ENCODE results near the gene THOC1. TPM values are rescaled to one million over a fixed set of nuclear protein-coding genes. Genes with fewer than 3 reads are reported as not detected.

The THOC1 gene
- total RNA-seq, 6 experiments from 2014 or later, result 11.0 to 16.0 (median 12.6) TPM

DNA sequence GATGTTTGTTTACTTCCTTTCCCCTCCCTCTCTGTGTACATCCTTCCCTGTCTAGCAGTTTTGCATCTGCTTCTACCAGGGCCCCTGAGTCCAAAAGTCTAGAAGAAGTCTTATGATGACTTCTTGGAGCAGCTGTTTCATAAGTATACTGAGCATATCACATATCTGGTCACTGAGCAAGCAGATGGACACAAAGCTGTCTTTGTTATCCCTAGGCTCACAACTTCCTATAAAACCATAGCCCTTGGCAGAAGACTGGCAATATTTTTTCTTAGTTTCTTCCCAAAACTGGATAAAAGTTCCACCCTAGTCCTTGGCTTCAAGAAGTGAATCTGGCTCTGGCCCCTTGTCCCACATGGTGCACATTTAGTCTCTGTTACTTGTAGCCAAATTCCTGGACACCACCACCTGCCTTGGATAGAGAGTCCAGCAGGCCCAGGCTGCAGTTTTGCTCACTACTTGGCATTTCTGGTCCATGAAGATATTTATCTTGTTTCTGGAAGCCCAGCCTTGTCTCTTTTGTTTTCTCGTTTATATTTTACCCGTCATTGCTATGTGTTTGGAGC is 22.5 kb downstream of the THOC1 start:
- H3K36me3 ChIP-seq, result peaks cover 0 to 38% (median 7%) of the 10 kb centered on the region in 4 donors

DNA sequence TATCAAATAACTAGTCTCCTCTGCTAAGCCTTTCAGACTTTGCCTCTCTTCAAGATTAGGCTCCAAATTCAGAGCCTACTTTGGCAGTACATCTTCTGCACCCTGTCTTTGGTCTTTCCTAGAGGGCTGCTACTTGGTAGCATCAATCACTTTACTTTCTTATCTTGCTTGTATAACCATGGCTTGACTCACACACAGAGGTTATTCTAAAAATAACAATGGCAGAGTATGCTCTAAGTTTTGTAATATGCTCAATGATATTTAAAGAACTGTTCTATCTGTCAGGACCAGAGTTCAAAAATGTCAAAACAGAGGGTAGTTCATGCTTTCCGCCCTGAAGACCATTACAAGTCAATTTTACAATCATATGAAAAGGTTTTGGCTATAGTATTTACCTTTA is 27.7 kb downstream of the THOC1 start:
- no peak for ATAC-seq
- Histone ChIP-seq H3K4me3 (no peak overlapping the region), H3K27me3 (no peaks in the 10 kb centered on the region), H3K36me3 (peaks cover 0 to 10% (median 1%) of the 10 kb centered on the region in 4 donors), H3K9me3 (no peaks in the 10 kb centered on the region), H3K27ac (no peak overlapping the region), H3K4me1 (no peaks in the 10 kb centered on the region)
- DNase-seq, result no peak
- 92% methylated on average over 1 of the region's 1 CpG for WGBS (ENCODE audit: insufficient coverage, low coverage, low lambda C conversion rate, missing lambda C conversion rate)
- intact Hi-C loops (cut with DNase I), result loop anchor here in 1 of 2 donors (5.0 kb wide), 1 partner anchor 63 kb away; no protein-coding TSS in a partner anchor
- TF ChIP-seq, protein P1, sequence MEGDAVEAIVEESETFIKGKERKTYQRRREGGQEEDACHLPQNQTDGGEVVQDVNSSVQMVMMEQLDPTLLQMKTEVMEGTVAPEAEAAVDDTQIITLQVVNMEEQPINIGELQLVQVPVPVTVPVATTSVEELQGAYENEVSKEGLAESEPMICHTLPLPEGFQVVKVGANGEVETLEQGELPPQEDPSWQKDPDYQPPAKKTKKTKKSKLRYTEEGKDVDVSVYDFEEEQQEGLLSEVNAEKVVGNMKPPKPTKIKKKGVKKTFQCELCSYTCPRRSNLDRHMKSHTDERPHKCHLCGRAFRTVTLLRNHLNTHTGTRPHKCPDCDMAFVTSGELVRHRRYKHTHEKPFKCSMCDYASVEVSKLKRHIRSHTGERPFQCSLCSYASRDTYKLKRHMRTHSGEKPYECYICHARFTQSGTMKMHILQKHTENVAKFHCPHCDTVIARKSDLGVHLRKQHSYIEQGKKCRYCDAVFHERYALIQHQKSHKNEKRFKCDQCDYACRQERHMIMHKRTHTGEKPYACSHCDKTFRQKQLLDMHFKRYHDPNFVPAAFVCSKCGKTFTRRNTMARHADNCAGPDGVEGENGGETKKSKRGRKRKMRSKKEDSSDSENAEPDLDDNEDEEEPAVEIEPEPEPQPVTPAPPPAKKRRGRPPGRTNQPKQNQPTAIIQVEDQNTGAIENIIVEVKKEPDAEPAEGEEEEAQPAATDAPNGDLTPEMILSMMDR (IDR thresholded peaks at IDR 0.05), result no peak
- no peak for TF ChIP-seq POLR2A (IDR thresholded peaks at IDR 0.05)

More for the DNA sequence above, 22.5 kb downstream of the THOC1 start:
- DNase-seq (no peak), ATAC-seq (no peak)
- H3K27ac ChIP-seq, result no peak overlapping the region
- H3K9me3 ChIP-seq, result no peaks in the 10 kb centered on the region
- no peaks in the 10 kb centered on the region for H3K4me1 ChIP-seq
- H3K4me3 ChIP-seq, result no peak overlapping the region
- no peaks in the 10 kb centered on the region for H3K27me3 ChIP-seq
- 88% methylated on average over 2 of the region's 2 CpGs for WGBS (ENCODE audit: insufficient coverage, low coverage, low lambda C conversion rate, missing lambda C conversion rate)
- no peak for TF ChIP-seq POLR2A (IDR thresholded peaks at IDR 0.05)
- TF ChIP-seq, protein P1 (IDR thresholded peaks at IDR 0.05), result no peak
- intact Hi-C loops (cut with DNase I), result no loop called here

DNA sequence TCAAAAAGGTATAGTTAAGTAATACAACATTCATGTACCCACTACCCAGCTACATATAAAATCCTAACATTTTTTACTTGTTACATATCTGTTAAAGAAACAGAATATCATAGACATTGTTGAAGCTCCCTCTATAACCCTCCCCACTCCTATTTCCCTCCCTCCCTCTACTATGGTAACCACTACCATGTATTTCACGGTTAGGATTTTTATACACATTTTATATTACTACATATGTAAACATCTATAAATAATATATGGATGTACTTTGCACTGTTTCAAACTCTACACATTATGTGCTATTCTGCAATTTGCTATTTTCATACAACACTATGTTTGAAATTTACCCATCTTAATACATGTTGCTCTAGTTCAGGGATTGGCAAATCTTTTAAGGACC is 36.3 kb downstream of the THOC1 start:
- intact Hi-C loops (cut with DNase I), result no loop called here
- Histone ChIP-seq H3K9me3 (no peaks in the 10 kb centered on the region), H3K27me3 (no peaks in the 10 kb centered on the region), H3K4me1 (no peaks in the 10 kb centered on the region), H3K4me3 (no peak overlapping the region), H3K27ac (no peak overlapping the region), H3K36me3 (no peaks in the 10 kb centered on the region)
- no peak for DNase-seq
- no peak for TF ChIP-seq POLR2A (IDR thresholded peaks at IDR 0.05)
- TF ChIP-seq, protein P1 (IDR thresholded peaks at IDR 0.05), result no peak
- no peak for ATAC-seq
- WGBS (ENCODE audit: insufficient coverage, low coverage, low lambda C conversion rate, missing lambda C conversion rate), result 100% methylated on average over 1 of the region's 1 CpG

DNA sequence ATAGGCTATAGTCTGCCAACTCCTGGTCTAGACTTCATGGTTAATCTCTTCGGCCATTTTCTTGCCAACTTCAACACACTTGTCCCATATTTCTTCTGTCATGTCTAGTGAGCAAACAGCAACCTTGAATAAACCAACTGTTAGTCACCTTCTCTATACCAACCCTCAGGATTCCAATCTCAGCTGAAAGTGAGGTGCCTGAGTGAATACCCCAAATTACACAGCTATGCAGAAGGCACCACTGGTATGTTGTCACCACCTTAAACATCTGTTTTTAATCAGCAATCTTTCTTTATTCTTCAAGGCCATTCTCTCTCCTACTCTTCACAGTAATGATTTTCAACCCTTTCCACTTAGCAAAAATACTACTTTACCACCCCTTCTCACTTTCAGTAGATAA is 39.3 kb downstream of the THOC1 start:
- Histone ChIP-seq H3K27me3 (no peaks in the 10 kb centered on the region), H3K27ac (no peak overlapping the region), H3K4me3 (no peak overlapping the region), H3K36me3 (peaks cover 0 to 17% (median 0%) of the 10 kb centered on the region in 4 donors), H3K9me3 (no peaks in the 10 kb centered on the region), H3K4me1 (no peaks in the 10 kb centered on the region)
- TF ChIP-seq, protein P1 (IDR thresholded peaks at IDR 0.05), result no peak
- no peak for TF ChIP-seq POLR2A (IDR thresholded peaks at IDR 0.05)
- 93% methylated on average over 1 of the region's 1 CpG for WGBS (ENCODE audit: insufficient coverage, low coverage, low lambda C conversion rate, missing lambda C conversion rate)
- intact Hi-C loops (cut with DNase I), result no loop called here
- no peak for DNase-seq
- ATAC-seq, result no peak

Data from right lobe of liver (tissue), 6 donors.